GM19351 (cell line): Measurements from ENCODE around the gene C1orf21.
A peak's percentile ranks its signal among the peaks of the same experiment; 100 is the strongest.

Experiments
- ATAC-seq: cut with Tn5 transposase; IDR thresholded peaks from one replicate; pipeline ENCODE4 v1.9.1; 2021; ENCODE audit warnings: mild to moderate bottlenecking, moderate library complexity; ENCODE audit not compliant: unreplicated experiment

C1orf21 gene

GRCh38 chr1:184510110-184510509, 123.3 kb downstream of the C1orf21 start:
- no peak for ATAC-seq

- ATAC-seq: no peak
Measured at GRCh38 chr1:184512724-184513123, 125.9 kb downstream of the C1orf21 start.

- no peak for ATAC-seq
Measured at GRCh38 chr1:184513421-184513820, 126.6 kb downstream of the C1orf21 start.

GRCh38 chr1:184513966-184514365, 127.1 kb downstream of the C1orf21 start:
- ATAC-seq: no peak

DNA sequence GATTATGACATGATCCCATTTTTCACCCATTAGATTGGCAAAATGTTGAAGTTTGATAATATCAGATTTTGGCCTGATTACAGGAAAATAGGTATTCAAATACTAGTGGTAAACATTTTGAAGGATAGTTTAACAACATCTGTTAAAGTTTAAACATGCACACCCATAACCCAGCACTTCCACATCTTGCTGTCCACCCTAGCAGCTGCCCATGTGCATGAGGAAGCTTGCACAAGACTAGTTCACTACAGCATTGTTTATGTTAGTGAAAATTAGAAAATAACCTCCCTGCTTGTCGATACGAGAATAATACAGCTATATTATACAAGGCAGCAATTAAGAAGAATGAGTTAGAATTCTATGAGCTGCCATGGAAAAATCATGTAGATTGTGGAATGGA, 127.6 kb downstream of the C1orf21 start:
- no peak for ATAC-seq

DNA sequence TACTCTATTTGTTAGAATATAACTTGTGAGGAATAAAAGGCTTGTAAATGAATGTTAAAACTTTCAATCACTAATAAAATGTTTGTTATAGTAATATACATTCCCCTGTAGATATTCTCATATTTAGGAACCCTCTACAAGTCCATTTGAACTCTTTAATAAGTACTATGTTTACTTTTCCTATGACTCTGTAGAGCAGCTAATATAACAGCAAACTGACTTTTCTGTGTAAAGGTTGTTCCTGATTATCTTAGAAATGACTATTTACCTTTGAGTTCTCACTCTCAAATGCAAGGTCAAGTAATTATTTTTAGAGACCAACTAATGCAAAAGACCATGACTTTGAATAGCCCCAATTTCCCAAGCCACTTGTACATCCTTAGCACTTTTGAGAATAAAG, 130.3 kb downstream of the C1orf21 start:
- no peak for ATAC-seq

GRCh38 chr1:184518736-184519357, 132.0 kb downstream of the C1orf21 start:
- ATAC-seq: no peak

DNA sequence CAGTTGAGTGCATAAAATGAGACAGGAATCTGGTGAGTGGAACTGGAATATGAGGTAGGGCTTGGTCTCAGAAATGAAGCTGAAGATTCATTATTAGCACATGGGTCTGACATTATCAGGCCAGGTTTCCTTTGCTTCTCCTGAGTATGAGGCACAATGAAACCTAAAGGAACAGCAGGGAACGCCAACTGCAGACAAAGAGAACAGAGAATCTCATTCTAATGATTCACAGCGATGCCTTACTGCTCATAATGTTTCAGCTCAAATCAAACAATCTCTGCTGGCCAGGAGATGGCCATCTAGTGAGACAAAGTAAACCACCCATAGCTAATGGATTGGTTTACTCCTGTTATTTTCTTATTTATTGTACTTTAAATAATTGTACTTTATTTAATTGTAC, 133.5 kb downstream of the C1orf21 start:
- ATAC-seq: no peak

DNA sequence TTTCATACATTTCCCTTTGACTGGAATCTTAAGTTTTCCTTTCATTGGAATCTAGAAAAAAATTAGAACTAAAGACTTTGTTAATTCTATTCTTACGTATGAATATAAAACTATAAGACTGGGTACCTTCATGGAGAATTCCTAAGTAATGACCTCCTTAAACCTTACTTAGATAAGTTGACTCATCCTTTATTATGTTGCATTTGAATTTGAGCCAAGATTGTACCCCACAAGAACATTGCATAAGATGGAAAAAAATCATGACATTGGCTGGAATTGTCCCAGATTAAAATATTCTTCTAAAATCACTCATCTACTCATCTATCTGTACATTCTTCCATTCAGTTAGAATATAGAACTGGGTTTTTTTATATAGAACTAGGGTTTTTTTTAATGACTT, 137.4 kb downstream of the C1orf21 start:
- ATAC-seq: no peak

- no peak for ATAC-seq
Measured at GRCh38 chr1:184527402-184527801, 140.6 kb downstream of the C1orf21 start.

GRCh38 chr1:184530226-184530625, 143.4 kb downstream of the C1orf21 start:
- no peak for ATAC-seq

GRCh38 chr1:184531296-184531695, 144.5 kb downstream of the C1orf21 start:
- no peak for ATAC-seq

DNA sequence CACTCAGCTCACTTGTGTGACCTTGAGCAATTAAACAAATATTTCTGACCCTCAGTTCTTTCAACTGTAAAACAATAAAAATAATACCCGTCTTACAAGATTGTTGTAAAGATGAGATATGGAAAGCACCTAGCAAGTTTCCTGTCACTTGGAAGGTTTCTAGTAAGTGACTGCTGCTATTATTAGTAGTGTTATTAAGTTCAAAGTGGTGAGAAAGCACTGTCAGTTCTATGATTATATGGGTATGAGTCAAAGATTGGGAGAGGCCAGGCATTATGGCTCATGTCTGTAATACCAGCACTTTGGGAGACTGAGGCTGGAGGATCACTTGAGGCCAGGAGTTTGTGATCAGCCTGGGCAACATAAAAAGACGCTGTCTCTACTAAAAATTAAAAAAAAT, 145.4 kb downstream of the C1orf21 start:
- ATAC-seq: no peak

DNA sequence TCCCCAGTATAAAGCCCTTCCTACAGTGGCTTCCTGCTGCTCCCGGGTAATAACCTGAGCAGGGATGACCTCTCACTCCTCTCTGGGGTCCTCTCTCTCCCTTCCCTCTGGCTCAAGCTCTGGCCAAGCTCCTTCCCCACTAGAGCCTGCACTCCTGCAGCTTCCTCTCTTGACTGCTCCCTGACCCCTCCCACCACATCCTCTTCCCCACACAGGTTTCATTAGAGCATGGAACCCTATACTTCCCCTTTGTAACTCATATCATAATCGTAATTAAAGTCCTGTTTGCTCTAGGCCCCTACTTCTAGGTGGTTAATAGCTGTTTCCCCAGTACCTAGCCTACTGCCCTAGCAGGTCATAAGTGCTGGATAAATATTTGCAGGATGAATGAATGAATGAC, 146.2 kb downstream of the C1orf21 start:
- ATAC-seq: peak; percentile 59

DNA sequence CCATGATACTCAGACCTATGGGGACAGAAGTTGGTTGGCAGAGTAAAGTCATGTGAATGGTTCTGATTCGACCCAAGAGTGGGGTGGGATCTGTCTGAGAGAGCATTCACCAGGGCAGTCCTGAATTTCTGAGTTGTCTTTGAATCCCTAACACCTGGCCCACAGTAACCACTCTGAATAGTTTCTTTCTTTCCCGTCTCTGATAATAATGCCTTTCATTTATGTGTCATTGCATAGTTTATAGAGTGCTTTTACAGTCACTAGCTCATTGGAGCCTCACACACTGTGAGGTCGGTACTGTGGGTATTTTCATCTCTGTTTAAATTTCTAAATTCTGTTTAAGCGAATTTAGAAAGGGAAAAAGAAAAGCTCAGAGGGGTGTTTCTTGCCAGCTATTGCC, 147.1 kb downstream of the C1orf21 start:
- no peak for ATAC-seq

DNA sequence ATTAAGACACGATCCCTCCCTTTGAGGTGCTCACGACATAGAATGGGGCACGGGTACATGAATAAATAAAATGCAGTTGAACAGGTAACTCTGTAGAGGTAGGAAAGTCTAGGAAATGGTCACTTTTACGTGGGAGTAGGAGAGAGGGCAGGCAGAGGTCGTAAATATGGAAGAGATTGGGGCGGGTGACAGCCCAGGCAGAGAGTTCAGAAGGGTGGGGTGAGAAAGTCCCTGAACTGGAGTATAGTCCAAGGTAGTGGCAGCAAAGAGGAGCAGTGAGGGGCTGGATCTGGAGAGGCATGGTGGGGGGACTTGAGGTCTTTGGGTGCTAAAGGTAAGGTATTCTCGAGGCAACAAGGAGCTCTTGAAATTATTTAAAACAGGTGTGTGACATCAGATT, 147.9 kb downstream of the C1orf21 start:
- no peak for ATAC-seq

- no peak for ATAC-seq
Measured at GRCh38 chr1:184535191-184535970, 148.6 kb downstream of the C1orf21 start.

- no peak for ATAC-seq
Measured at GRCh38 chr1:184536246-184536985, 149.6 kb downstream of the C1orf21 start.

DNA sequence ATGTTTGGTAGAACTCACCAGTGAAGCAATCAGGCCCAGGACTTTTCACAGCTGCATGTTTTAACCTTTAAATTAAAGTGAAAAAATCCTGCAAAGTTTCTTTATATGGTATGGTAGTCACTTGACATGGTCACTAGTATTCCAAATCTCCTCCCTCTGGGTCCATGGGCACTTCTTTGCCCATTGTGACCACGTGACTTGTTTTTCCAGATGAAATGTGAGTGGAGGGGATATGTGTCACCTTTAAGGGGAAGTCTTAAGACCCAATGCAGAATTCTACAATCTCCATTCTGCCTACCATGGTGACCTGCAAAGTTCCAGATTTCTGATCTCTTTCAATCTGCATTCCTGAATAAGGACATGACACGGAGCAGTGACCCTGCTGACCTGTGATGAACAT, 152.8 kb downstream of the C1orf21 start:
- no peak for ATAC-seq

- no peak for ATAC-seq
Measured at GRCh38 chr1:184541537-184542152, 154.8 kb downstream of the C1orf21 start.

DNA sequence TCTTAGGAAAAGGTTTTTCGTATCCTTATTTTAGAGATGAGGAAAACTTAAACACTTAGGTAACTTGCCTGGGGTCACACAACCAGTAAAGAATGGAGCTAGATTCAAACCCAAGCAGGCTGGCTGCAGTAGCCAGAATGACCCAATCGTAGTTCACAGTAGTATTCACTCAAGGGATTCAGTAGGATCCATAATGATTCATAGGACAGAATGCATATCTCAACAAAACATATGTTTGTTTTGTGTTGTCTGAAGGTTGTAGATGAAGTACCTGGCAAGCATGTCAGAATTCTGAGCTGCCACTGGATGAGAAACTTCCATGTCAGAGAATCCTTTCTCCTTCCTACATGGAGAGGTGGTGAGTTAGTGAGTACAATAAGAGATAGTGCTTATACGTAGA, 155.5 kb downstream of the C1orf21 start:
- ATAC-seq: no peak

DNA sequence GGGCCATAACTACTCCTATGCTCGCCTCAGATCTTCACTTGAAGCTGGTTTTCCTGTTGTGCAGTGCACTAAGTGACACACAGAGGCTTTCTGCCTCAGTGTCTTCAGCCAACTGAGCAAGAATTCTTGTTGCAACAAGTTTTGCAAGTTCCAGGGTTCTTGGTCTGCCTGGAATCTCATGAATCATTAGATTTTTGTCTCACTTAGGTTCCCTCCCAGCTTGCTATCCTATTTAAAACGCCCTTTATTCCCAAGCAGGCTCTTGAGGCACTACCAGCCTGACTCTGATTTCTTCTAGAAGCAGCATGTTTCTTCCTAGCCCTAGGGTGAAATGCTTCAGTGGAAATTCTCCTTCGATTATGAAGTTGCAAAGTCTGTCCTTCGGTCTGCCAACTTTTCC, 158.8 kb downstream of the C1orf21 start:
- ATAC-seq: no peak
